HEK293 (cell line): ENCODE results near the gene STMP1.

Experiments
- CTCF ChIA-PET: fragments of 350-600 bp; formaldehyde crosslinking; extraction: SDS; loops from one replicate; lab custom pipeline; 2021; ENCODE audit warnings: antibody characterized with exemption; lab: Yijun Ruan, JAX
- POLR2A ChIA-PET: fragments of 300-600 bp; formaldehyde crosslinking; extraction: SDS; loops from one replicate; lab custom pipeline; 2020; ENCODE audit warnings: antibody characterized with exemption, inconsistent platforms; lab: Yijun Ruan, JAX
- H3K27ac ChIP-seq: fragments of 200-500 bp; sonication (Bioruptor generic); 2 replicates; pipeline ENCODE4 v1.5.1; 2014; ENCODE audit warnings: low read depth, low read length, control low read depth, inconsistent platforms; ENCODE audit errors: extremely low read depth
- H3K36me3 ChIP-seq, 2 experiments: fragments of 200-500 bp in 1 of 2; sonication (Bioruptor generic) in 1 of 2; 1 replicate in 1 of 2; 2 replicates in 1 of 2; pipeline ENCODE4 v1.5.1; 2014 to 2017; ENCODE audit warnings: inconsistent platforms in 2 of 2, low read length in 2 of 2; ENCODE audit not compliant: control insufficient read depth in 2 of 2, insufficient read depth in 1 of 2
- H3K4me1 ChIP-seq: fragments of 200-500 bp; sonication (Bioruptor generic); 2 replicates; pipeline ENCODE4 v1.5.1; 2014; ENCODE audit warnings: mild to moderate bottlenecking, low read length, inconsistent platforms; ENCODE audit not compliant: control insufficient read depth, insufficient read depth
- H3K4me3 ChIP-seq: 2 replicates; pipeline ENCODE4 v1.5.1; 2011; ENCODE audit warnings: low read depth, mild to moderate bottlenecking, control low read depth, low read length, moderate library complexity
- H3K9me3 ChIP-seq: fragments of 200-500 bp; sonication (Bioruptor generic); 2 replicates; pipeline ENCODE4 v1.5.1; 2014; ENCODE audit warnings: low read depth, low read length, inconsistent platforms; ENCODE audit not compliant: control insufficient read depth, insufficient read depth
- ATF2 ChIP-seq: fragments of 450-650 bp; formaldehyde crosslinking; IDR thresholded peaks from 2 replicates; pipeline ENCODE4 v1.5.1; 2016; ENCODE audit warnings: missing biosample characterization, missing genetic modification characterization, low read depth
- FEZF1 ChIP-seq: fragments of 450-650 bp; formaldehyde crosslinking; IDR thresholded peaks from 2 replicates; pipeline ENCODE4 v1.5.1; 2016; ENCODE audit warnings: missing biosample characterization, missing genetic modification characterization
- KLF10 ChIP-seq: fragments of 450-650 bp; IDR thresholded peaks from 2 replicates; pipeline ENCODE4 v1.5.1; 2018; ENCODE audit warnings: missing biosample characterization, mild to moderate bottlenecking, missing genetic modification characterization
- MEIS1 ChIP-seq: sonication (generic); formaldehyde crosslinking; IDR thresholded peaks from 2 replicates; pipeline ENCODE4 v1.8.1; 2022; ENCODE audit warnings: missing genetic modification reagents, mild to moderate bottlenecking, borderline replicate concordance
- RBAK ChIP-seq: fragments of 450-650 bp; formaldehyde crosslinking; IDR thresholded peaks from 2 replicates; pipeline ENCODE4 v1.5.1; 2016; ENCODE audit warnings: missing biosample characterization, missing genetic modification characterization
- SCRT1 ChIP-seq: fragments of 450-650 bp; formaldehyde crosslinking; IDR thresholded peaks from 2 replicates; pipeline ENCODE4 v1.5.1; 2016; ENCODE audit warnings: missing biosample characterization, missing genetic modification characterization, borderline replicate concordance
- SCRT2 ChIP-seq: fragments of 450-650 bp; formaldehyde crosslinking; IDR thresholded peaks from 2 replicates; pipeline ENCODE4 v1.5.1; 2016; ENCODE audit warnings: missing biosample characterization, missing genetic modification characterization
- ZBTB21 ChIP-seq: fragments of 450-650 bp; formaldehyde crosslinking; IDR thresholded peaks from 2 replicates; pipeline ENCODE4 v1.5.1; 2017; ENCODE audit warnings: missing biosample characterization, missing genetic modification characterization
- ZBTB8A ChIP-seq: fragments of 450-650 bp; formaldehyde crosslinking; IDR thresholded peaks from 2 replicates; pipeline ENCODE4 v1.5.1; 2016; ENCODE audit warnings: missing biosample characterization, missing genetic modification characterization
- ZFP69B ChIP-seq: fragments of 450-650 bp; formaldehyde crosslinking; IDR thresholded peaks from 2 replicates; pipeline ENCODE4 v1.5.1; 2016; ENCODE audit warnings: missing biosample characterization, missing genetic modification characterization
- ZIC2 ChIP-seq: fragments of 450-650 bp; formaldehyde crosslinking; IDR thresholded peaks from 2 replicates; pipeline ENCODE4 v1.5.1; 2016; ENCODE audit warnings: missing biosample characterization, missing genetic modification characterization
- ZNF157 ChIP-seq: fragments of 450-650 bp; formaldehyde crosslinking; IDR thresholded peaks from 2 replicates; pipeline ENCODE4 v1.5.1; 2016; ENCODE audit warnings: missing biosample characterization, missing genetic modification characterization
- ZNF16 ChIP-seq: fragments of 450-650 bp; formaldehyde crosslinking; IDR thresholded peaks from 2 replicates; pipeline ENCODE4 v1.5.1; 2016; ENCODE audit warnings: low read depth, missing biosample characterization, missing genetic modification characterization
- ZNF398 ChIP-seq: fragments of 450-650 bp; formaldehyde crosslinking; IDR thresholded peaks from 2 replicates; pipeline ENCODE4 v1.5.1; 2017; ENCODE audit warnings: missing biosample characterization, missing genetic modification characterization
- ZNF518A ChIP-seq: fragments of 450-650 bp; formaldehyde crosslinking; conservative IDR thresholded peaks from 2 replicates; pipeline ENCODE4 v1.5.1; 2016; ENCODE audit warnings: low read depth, missing biosample characterization, missing genetic modification characterization
- ZNF558 ChIP-seq: fragments of 450-650 bp; formaldehyde crosslinking; IDR thresholded peaks from 2 replicates; pipeline ENCODE4 v1.5.1; 2016; ENCODE audit warnings: missing biosample characterization, missing genetic modification characterization
- ZNF580 ChIP-seq: fragments of 450-650 bp; formaldehyde crosslinking; IDR thresholded peaks from 2 replicates; pipeline ENCODE4 v1.5.1; 2016; ENCODE audit warnings: missing biosample characterization, missing genetic modification characterization
- ZNF600 ChIP-seq: fragments of 450-650 bp; formaldehyde crosslinking; IDR thresholded peaks from 2 replicates; pipeline ENCODE4 v1.5.1; 2016; ENCODE audit warnings: missing biosample characterization, missing genetic modification characterization
- ZNF776 ChIP-seq: fragments of 450-650 bp; formaldehyde crosslinking; IDR thresholded peaks from 2 replicates; pipeline ENCODE4 v1.5.0; 2017; ENCODE audit warnings: missing biosample characterization, missing genetic modification characterization, borderline replicate concordance
- ZNF843 ChIP-seq: fragments of 450-650 bp; formaldehyde crosslinking; IDR thresholded peaks from 2 replicates; pipeline ENCODE4 v1.5.1; 2016; ENCODE audit warnings: missing biosample characterization, missing genetic modification characterization
- ZSCAN16 ChIP-seq: fragments of 450-650 bp; formaldehyde crosslinking; IDR thresholded peaks from 2 replicates; pipeline ENCODE4 v1.5.1; 2016; ENCODE audit warnings: missing biosample characterization, missing genetic modification characterization
- TF ChIP-seq, protein P1 (sequence below): fragments of 450-650 bp; formaldehyde crosslinking; IDR thresholded peaks from 2 replicates; pipeline ENCODE4 v1.5.1; 2016; ENCODE audit warnings: missing biosample characterization, missing genetic modification characterization
- TF ChIP-seq, protein P2 (sequence below): fragments of 450-650 bp; formaldehyde crosslinking; IDR thresholded peaks from 2 replicates; pipeline ENCODE4 v1.5.1; 2017; ENCODE audit warnings: missing biosample characterization, missing genetic modification characterization

The STMP1 gene

GRCh38 chr7:135618510-135618909 is 43.8 kb upstream of the STMP1 start:
- Histone ChIP-seq H3K36me3 (peaks cover 44 to 85% of the 10 kb centered on the region in 2 experiments), H3K4me1 (no peaks in the 10 kb centered on the region), H3K4me3 (no peak overlapping the region), H3K9me3 (no peaks in the 10 kb centered on the region), H3K27ac (no peak overlapping the region)
- TF ChIP-seq SCRT1 (tag by site-specific recombination) (no peak), ZNF518A (tag by site-specific recombination) (no peak), ZNF776 (tag by site-specific recombination) (no peak), ATF2 (no peak), ZBTB8A (tag by site-specific recombination) (no peak), ZSCAN16 (no peak), ZNF16 (no peak), MEIS1 (no peak), ZNF157 (no peak), ZNF600 (tag by site-specific recombination) (no peak), SCRT2 (tag by site-specific recombination) (no peak), ZNF580 (tag by site-specific recombination) (no peak), ZNF558 (tag by site-specific recombination) (no peak), FEZF1 (tag by site-specific recombination) (no peak), KLF10 (tag by site-specific recombination) (no peak)
- TF ChIP-seq, protein P1, sequence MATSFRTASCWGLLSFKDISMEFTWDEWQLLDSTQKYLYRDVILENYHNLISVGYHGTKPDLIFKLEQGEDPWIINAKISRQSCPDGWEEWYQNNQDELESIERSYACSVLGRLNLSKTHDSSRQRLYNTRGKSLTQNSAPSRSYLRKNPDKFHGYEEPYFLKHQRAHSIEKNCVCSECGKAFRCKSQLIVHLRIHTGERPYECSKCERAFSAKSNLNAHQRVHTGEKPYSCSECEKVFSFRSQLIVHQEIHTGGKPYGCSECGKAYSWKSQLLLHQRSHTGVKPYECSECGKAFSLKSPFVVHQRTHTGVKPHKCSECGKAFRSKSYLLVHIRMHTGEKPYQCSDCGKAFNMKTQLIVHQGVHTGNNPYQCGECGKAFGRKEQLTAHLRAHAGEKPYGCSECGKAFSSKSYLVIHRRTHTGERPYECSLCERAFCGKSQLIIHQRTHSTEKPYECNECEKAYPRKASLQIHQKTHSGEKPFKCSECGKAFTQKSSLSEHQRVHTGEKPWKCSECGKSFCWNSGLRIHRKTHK (tag by site-specific recombination) = no peak
- ChIA-PET CTCF (interaction anchor here (0.7 to 1.3 kb wide), 2 partner anchors 37 to 338 kb away, joined by 4 to 5 read pairs; no protein-coding TSS in a partner anchor), POLR2A (no interaction called here)

GRCh38 chr7:135620447-135620846 is 41.9 kb upstream of the STMP1 start:
- POLR2A ChIA-PET = no interaction called here
- no peak overlapping the region for H3K27ac ChIP-seq
- no peaks in the 10 kb centered on the region for H3K4me1 ChIP-seq
- peaks cover 41 to 87% of the 10 kb centered on the region in 2 experiments for H3K36me3 ChIP-seq
- no peaks in the 10 kb centered on the region for H3K9me3 ChIP-seq
- CTCF ChIA-PET = interaction anchor here (0.6 to 3.5 kb wide), 17 partner anchors 9 to 477 kb away, joined by 3 to 25 read pairs (median 4); no protein-coding TSS in a partner anchor
- H3K4me3 ChIP-seq = no peak overlapping the region
- TF ChIP-seq ZIC2 (tag by site-specific recombination) (no peak), ZBTB21 (tag by site-specific recombination) (no peak), ZNF398 (tag by site-specific recombination) (no peak), ZNF843 (tag by site-specific recombination) (no peak), ZFP69B (tag by site-specific recombination) (no peak), RBAK (tag by site-specific recombination) (no peak)
- TF ChIP-seq, protein P2, sequence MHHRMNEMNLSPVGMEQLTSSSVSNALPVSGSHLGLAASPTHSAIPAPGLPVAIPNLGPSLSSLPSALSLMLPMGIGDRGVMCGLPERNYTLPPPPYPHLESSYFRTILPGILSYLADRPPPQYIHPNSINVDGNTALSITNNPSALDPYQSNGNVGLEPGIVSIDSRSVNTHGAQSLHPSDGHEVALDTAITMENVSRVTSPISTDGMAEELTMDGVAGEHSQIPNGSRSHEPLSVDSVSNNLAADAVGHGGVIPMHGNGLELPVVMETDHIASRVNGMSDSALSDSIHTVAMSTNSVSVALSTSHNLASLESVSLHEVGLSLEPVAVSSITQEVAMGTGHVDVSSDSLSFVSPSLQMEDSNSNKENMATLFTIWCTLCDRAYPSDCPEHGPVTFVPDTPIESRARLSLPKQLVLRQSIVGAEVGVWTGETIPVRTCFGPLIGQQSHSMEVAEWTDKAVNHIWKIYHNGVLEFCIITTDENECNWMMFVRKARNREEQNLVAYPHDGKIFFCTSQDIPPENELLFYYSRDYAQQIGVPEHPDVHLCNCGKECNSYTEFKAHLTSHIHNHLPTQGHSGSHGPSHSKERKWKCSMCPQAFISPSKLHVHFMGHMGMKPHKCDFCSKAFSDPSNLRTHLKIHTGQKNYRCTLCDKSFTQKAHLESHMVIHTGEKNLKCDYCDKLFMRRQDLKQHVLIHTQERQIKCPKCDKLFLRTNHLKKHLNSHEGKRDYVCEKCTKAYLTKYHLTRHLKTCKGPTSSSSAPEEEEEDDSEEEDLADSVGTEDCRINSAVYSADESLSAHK (tag by site-specific recombination) = no peak
